ENCODE results near the gene RNF224.

DNA sequence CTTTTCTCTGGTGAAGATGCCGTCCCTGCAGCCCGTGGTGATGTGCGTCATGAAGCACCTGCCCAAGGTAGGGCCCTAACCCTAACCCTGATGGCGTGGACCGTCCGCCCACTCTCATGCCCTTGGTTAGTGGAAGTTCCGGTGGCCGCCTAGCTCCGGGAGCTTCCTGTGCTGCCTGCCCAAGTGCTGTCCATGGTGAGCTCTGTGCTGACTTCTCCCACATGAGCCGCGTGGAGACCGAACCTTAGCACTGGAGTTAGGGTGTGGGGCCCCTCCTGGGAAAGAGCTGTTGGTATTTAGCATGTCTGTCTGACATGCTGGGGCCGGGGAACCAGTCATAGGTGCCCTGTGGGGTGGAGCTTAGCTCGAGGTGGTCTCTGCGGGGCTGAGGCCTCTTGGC lies 29.1 kb downstream of the RNF224 start:
- TF ChIP-seq NFIC (IDR thresholded peaks at IDR 0.05; ENCODE audit: low read depth, low read length) (no peak), EGR1 (IDR thresholded peaks at IDR 0.05; ENCODE audit: borderline replicate concordance in 1 of 2, low read depth in 2 of 2, low read length in 2 of 2) (no peak)

Data from GM12878 (cell line).